ENCODE measurements around the gene RNF151. TPM values are rescaled to one million over a fixed set of nuclear protein-coding genes. Genes with fewer than 3 reads are reported as not detected.
"Not testable (repeated sequence)": the region's sequence is repeated elsewhere in the genome, so short reads cannot be mapped to it uniquely, and the experiment has no call there.

Gene RNF151, protein sequence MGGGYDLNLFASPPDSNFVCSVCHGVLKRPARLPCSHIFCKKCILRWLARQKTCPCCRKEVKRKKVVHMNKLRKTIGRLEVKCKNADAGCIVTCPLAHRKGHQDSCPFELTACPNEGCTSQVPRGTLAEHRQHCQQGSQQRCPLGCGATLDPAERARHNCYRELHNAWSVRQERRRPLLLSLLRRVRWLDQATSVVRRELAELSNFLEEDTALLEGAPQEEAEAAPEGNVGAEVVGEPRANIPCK
- 0.70 and 0.93 TPM in 2 replicates for total RNA-seq

DNA sequence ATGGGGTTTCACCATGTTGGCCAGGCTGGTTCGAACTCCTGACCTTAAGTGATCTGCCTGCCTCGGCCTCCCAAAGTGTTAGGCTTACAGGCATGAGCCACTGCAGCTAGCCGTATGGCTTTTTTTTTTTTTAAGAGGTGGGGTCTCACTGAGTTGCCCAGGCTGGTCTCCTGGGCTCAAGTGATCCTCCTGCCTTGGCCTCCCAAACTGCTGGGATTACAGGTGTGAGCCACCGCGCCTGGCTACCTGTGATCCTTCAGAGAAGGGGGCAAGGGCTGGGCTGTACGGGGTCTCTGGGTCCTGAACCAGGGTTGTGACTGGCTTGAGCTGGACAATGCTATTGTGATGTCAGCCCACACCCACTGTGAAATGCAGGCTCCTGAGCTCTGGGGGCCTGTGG lies at the start of gene RNF151:
Gene RNF151, plus strand, starts transcription at position 397 of the 400 bp plus-strand sequence. CDS start 26 bp downstream, outside the sequence.
- Mint-ChIP-seq H3K4me1 (ENCODE audit: low read depth) (peaks cover 25% of the 10 kb centered on the region), H3K27ac (peak within 1 kb of the TSS; percentile 94), H3K27me3 (ENCODE audit: insufficient read depth) (no peaks in the 10 kb centered on the region), H3K4me3 (peak within 1 kb of the TSS; percentile 100), H3K9me3 (no peaks in the 10 kb centered on the region), H3K36me3 (ENCODE audit: low read depth) (peaks cover 33% of the 10 kb centered on the region)
- intact Hi-C loops (cut with micrococcal nuclease), result no loop called here
- no peak for DNase-seq (ENCODE audit: low spot score)

DNA sequence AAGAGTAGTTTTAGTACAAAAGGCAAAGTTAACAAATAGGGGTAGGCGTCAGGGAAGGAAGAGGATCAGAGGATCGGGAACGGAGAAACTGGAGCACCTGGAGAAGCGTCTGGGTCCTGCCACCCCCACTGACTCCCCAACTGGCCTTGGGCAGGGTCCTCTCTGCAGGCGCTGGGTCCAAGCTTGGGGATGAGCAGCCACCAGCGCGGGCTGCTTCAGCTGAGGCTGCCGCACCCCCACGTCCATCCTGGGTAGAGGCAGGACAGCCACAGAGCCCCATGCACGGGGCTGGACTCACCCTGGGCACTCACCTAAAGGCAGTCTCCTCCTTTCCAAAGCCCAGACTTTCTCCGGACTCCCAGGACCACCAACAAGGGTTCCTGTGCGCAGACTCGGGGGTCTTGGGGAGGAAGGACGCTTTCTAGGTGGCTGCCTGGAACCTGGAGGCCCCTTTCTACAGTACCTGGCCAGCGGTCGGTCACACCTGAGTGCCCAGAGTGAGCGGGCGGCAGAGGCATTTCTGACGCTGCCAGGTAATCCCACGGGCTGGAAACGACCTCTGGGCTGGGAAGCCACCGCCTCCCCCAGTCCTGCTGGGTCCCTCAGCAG lies 49.5 kb upstream of the RNF151 start:
- Mint-ChIP-seq H3K4me3 (no peak overlapping the region), H3K27ac (no peak overlapping the region), H3K4me1 (ENCODE audit: low read depth) (no peaks in the 10 kb centered on the region), H3K27me3 (ENCODE audit: insufficient read depth) (peaks cover 36% of the 10 kb centered on the region), H3K36me3 (ENCODE audit: low read depth) (no peaks in the 10 kb centered on the region), H3K9me3 (no peaks in the 10 kb centered on the region)
- intact Hi-C loops (cut with micrococcal nuclease), result no loop called here
- DNase-seq (ENCODE audit: low spot score), result no peak

DNA sequence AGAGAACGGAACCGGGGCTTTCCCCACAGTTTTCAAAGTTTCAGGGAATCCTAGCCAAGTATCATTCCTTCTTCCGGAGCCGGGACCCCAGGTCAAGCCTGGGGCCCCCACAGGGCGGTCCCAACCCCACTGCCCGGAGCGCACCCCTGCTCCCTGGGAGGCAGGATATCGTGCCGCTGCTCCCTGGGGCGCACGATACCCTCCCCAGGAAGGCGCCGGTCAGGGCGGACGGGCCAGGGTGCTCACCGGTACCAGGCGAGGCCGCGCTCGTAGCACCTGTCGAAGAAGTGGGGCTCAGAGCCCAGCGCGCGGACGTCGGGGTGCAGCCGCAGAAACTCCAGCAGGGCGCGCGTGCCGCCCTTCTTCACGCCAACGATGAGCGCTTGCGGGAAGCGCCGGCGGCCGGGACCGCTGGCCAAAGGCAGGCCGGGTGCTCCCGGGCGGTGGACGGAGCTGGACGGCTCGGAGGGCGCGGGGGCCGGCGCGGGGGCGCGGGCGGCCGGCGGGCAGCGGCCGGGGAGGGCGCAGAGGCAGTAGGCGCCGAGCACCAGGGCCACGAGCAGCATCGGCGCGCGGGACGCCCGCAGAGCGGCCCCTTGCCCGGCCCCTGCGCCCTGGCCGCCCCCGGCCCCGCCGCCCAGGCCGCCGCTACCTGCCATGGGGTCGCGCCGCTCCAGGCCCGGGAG lies 48.8 kb upstream of the RNF151 start:
- no peaks in the 10 kb centered on the region for H3K4me1 Mint-ChIP-seq (ENCODE audit: low read depth)
- H3K4me3 Mint-ChIP-seq, result no peak overlapping the region
- DNase-seq (ENCODE audit: low spot score), result no peak
- no peaks in the 10 kb centered on the region for H3K9me3 Mint-ChIP-seq
- intact Hi-C loops (cut with micrococcal nuclease), result no loop called here
- H3K27ac Mint-ChIP-seq, result no peak overlapping the region
- no peaks in the 10 kb centered on the region for H3K36me3 Mint-ChIP-seq (ENCODE audit: low read depth)
- H3K27me3 Mint-ChIP-seq (ENCODE audit: insufficient read depth), result peaks cover 41% of the 10 kb centered on the region

DNA sequence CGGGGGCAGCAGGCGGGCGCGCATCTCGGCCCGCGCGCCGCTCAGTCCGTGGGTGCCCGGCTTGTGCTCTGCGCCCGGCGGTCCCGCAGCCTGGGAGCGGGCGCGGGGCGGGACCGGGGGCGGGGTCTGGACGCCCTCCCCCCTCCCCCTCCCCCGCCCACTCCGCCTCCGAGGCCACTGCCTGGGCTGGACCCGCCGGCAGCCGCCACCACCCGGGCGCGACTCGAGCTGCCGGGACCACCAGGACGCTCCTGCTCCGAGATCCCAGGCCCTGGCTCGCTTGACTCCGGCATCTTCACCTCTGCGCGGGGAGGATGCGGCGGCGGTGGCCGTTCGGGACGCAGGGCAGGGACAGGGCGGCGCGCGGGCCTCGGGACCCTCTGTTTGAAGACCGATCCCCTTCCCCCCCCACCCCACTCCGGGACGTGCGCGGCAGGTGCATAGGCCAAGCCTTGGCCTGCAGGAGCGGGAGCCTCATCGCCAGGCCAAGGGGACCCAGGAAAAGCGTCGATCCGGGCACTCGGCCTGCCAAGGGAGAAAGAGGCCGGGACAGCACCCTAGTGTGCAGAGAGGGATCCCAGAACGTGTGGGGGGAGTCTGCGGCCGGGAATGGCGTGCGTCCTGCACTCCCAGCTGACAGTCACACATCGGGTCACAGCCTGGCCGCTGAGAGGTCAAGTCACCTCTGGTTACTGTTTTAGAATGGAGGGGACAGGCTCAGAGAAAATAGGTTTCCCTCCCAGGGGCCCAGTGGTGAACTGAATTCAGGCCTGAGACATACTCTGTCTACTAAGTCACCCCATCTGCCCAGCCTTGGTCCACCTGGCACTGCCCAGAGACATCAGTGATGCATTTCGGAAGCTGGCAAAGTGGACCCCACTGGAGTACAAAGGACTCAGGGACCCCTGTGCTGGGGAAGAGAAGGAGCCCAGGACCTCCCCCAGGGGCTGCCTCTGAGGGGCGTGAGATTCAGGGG lies 48.0 kb upstream of the RNF151 start, which contains the start of gene HS3ST6:
Gene HS3ST6, minus strand, starts transcription at position 65 of the 976 bp plus-strand sequence. CDS start 92 bp downstream, outside the sequence.
- Mint-ChIP-seq H3K9me3 (no peaks in the 10 kb centered on the region), H3K27me3 (ENCODE audit: insufficient read depth) (peaks cover 46% of the 10 kb centered on the region), H3K4me1 (ENCODE audit: low read depth) (no peaks in the 10 kb centered on the region), H3K27ac (no peak within 1 kb of the TSS), H3K4me3 (no peak within 1 kb of the TSS), H3K36me3 (ENCODE audit: low read depth) (no peaks in the 10 kb centered on the region)
- DNase-seq (ENCODE audit: low spot score), result no peak
- intact Hi-C loops (cut with micrococcal nuclease), result no loop called here

DNA sequence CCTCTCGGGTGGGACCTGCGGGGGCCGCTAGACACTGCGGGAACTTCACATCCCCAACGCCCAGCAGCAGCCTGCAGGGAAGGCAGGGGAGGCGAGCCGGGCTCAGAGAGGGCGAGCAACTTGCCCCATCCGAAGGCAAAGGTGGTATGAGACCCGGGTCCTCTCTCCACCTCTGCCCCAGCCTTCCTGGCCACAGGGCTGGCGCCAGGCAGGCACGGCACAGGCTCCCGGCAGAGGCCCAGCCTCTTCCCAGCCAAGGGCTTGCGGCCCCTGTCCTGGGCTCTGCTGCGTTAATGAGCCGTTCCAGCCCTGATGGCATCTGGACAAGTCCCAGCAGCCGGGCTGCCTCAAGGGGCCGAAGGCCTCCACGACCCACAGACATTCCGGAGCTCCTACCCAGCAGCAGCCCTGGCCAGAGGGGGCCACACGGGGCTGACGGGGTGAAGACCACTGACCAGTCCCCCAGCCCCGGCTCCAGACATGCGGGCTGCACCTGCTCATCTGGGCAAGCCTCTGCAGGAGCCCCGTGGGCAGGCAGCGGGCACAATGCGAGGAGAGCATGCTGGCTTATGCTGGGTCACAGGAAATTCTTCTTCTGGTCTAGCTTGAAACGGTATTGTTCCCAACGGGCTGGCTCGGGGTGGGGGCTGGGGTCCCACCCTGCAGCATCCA lies 47.2 kb upstream of the RNF151 start:
- H3K27me3 Mint-ChIP-seq (ENCODE audit: insufficient read depth), result peaks cover 46% of the 10 kb centered on the region
- intact Hi-C loops (cut with micrococcal nuclease), result no loop called here
- H3K4me3 Mint-ChIP-seq, result no peak overlapping the region
- no peaks in the 10 kb centered on the region for H3K4me1 Mint-ChIP-seq (ENCODE audit: low read depth)
- H3K9me3 Mint-ChIP-seq, result no peaks in the 10 kb centered on the region
- no peak for DNase-seq (ENCODE audit: low spot score)
- no peaks in the 10 kb centered on the region for H3K36me3 Mint-ChIP-seq (ENCODE audit: low read depth)
- H3K27ac Mint-ChIP-seq, result no peak overlapping the region

DNA sequence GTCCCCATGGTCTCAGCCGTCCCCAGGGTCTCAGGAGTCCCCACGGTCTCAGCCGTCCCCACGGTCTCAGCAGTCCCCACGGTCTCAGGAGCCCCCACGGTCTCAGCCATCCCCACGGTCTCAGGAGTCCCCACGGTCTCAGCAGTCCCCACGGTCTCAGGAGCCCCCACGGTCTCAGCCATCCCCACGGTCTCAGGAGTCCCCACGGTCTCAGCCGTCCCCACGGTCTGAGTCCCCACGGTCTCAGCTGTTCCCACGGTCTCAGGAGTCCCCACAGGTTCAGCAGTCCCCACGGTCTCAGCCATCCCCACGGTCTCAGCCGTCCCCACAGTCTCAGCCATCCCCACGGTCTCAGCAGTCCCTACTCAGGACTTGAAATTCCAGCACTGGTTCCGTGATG lies 46.5 kb upstream of the RNF151 start:
- H3K36me3 Mint-ChIP-seq (ENCODE audit: low read depth); H3K27ac Mint-ChIP-seq; H3K4me3 Mint-ChIP-seq; H3K9me3 Mint-ChIP-seq; H3K4me1 Mint-ChIP-seq (ENCODE audit: low read depth); DNase-seq (ENCODE audit: low spot score); intact Hi-C loops (cut with micrococcal nuclease): not testable (repeated sequence)
- H3K27me3 Mint-ChIP-seq (ENCODE audit: insufficient read depth), result peaks cover 48% of the 10 kb centered on the region

DNA sequence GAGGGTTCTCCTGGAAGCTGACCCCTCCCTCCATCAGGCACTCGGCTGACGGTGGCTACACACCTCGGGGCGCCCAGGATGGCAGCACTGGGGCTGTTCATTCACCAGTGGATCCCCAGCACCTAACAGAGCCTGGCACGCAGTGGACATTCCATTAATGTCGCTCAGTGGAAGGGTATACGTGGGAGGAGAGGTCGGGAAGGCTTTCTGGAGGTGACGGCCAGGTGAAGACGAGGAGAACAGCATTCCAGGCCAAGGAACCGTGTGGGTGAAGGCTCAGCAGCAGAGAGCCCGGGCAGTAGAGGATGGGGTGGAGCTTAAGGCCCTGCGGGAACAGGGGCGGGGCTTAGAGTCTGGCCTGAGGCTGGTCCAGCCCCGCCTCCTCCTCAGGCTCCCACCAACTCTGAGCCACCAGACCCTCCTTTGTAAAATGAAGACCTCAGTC lies 45.9 kb upstream of the RNF151 start:
- Mint-ChIP-seq H3K4me3 (no peak overlapping the region), H3K4me1 (ENCODE audit: low read depth) (no peaks in the 10 kb centered on the region), H3K36me3 (ENCODE audit: low read depth) (no peaks in the 10 kb centered on the region), H3K27ac (no peak overlapping the region), H3K9me3 (no peaks in the 10 kb centered on the region), H3K27me3 (ENCODE audit: insufficient read depth) (peaks cover 46% of the 10 kb centered on the region)
- intact Hi-C loops (cut with micrococcal nuclease), result no loop called here
- no peak for DNase-seq (ENCODE audit: low spot score)

DNA sequence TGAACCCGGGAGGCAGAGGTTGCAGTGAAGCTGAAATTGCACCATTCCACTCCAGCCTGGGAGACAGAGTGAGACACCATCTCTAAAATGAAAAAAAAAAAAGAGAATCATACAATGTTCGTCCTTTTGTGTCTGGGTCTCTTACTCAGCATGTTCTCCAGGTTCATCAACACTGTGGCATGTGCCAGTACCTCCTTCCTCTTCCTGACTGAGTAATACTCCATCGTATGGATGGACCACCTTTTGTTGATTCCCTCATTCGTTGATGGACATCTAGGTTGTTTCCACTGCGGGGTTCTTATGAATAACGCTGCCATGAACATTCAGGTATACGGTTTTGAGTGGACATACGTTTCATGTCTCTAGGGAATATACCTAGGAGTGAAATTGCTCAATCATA lies 44.3 kb upstream of the RNF151 start:
- Mint-ChIP-seq H3K9me3 (no peaks in the 10 kb centered on the region), H3K27me3 (ENCODE audit: insufficient read depth) (peaks cover 32% of the 10 kb centered on the region), H3K27ac (no peak overlapping the region), H3K4me1 (ENCODE audit: low read depth) (no peaks in the 10 kb centered on the region), H3K4me3 (no peak overlapping the region), H3K36me3 (ENCODE audit: low read depth) (no peaks in the 10 kb centered on the region)
- intact Hi-C loops (cut with micrococcal nuclease), result no loop called here
- DNase-seq (ENCODE audit: low spot score), result no peak

DNA sequence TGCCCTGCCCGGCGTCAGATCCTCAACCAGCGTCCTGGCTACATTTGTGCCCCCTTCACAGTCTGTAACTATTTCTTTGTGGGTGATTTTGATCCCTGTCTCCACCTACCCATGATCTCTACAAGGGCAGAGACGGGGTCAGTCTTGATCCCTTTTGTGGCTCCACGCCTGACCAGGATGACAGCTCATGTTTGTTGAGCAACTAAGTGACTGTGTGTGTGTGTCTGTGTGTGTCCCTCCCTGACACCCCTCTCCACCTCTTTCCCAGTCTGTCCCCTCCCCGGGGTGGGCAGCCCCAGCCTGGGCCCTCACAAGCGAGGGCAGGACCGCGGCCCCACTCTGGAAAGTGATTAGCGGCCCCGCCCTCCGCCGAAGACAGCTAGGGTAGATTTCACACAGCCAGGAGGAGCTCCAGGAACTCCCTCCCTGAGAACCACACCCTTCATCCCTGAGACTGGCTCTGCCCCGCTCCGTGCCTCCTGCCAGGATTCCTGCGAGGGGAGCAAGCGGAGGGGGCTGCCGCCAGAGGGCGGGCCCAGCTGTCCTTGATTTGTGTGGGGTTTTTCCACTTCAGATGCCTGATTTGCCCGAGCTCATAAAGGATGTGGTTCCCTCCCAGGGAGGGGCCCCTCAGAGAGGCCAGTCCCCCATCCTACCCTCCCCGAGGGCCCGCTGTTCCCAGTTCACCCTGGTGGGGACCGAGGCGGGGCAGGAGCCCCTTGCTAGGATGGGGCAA lies 43.2 kb upstream of the RNF151 start:
- intact Hi-C loops (cut with micrococcal nuclease), result no loop called here
- no peaks in the 10 kb centered on the region for H3K9me3 Mint-ChIP-seq
- no peaks in the 10 kb centered on the region for H3K4me1 Mint-ChIP-seq (ENCODE audit: low read depth)
- no peak for DNase-seq (ENCODE audit: low spot score)
- H3K27ac Mint-ChIP-seq, result no peak overlapping the region
- H3K27me3 Mint-ChIP-seq (ENCODE audit: insufficient read depth), result peaks cover 32% of the 10 kb centered on the region
- no peaks in the 10 kb centered on the region for H3K36me3 Mint-ChIP-seq (ENCODE audit: low read depth)
- H3K4me3 Mint-ChIP-seq, result no peak overlapping the region

DNA sequence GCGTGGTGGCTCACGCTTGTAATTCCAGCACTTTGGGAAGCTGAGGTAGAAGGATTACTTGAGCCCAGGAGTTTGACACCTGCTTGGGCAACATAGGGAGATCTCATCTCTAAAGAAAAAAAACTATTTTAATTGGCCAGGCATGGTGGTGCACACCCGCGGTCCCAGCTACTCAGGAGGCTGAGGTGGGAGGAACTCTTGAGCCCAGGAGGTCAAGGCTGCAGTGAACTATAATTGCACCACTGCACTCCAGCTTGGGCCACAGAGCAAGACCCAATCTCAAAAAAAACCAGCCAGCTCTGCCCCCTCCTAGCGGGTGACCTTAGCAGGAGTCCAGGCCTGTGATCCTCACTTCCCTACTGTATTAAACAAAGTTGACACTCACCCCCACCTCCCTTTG lies 42.6 kb upstream of the RNF151 start:
- DNase-seq (ENCODE audit: low spot score), result no peak
- H3K36me3 Mint-ChIP-seq (ENCODE audit: low read depth), result no peaks in the 10 kb centered on the region
- intact Hi-C loops (cut with micrococcal nuclease), result no loop called here
- H3K4me3 Mint-ChIP-seq, result no peak overlapping the region
- no peaks in the 10 kb centered on the region for H3K4me1 Mint-ChIP-seq (ENCODE audit: low read depth)
- H3K9me3 Mint-ChIP-seq, result no peaks in the 10 kb centered on the region
- peaks cover 28% of the 10 kb centered on the region for H3K27me3 Mint-ChIP-seq (ENCODE audit: insufficient read depth)
- no peak overlapping the region for H3K27ac Mint-ChIP-seq

DNA sequence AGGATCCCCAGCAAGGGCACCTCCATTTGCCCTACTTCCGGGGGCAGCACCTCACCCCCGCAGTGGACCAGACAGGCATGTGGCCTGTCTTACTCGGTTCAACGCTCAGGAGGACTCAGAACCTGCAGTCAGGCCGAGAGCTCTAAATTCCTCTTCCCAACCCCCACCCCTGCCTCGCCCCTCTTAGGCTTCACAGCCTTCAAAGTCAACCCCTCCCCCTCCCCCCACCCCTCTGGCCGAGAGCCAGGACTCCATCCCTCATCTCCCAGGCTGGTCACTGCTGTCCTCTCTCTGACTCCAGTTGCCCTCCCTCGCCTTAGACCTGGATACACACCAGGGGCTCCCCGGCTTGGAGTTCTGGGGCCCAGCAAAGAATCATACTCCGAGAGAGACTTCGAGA lies 40.4 kb upstream of the RNF151 start:
- H3K4me3 Mint-ChIP-seq, result no peak overlapping the region
- DNase-seq (ENCODE audit: low spot score), result no peak
- H3K36me3 Mint-ChIP-seq (ENCODE audit: low read depth), result no peaks in the 10 kb centered on the region
- intact Hi-C loops (cut with micrococcal nuclease), result loop anchor here (5.0 kb wide), 2 partner anchors 114 to 144 kb away; partner anchors contain the start of genes NUBP2 and SPSB3
- H3K27ac Mint-ChIP-seq, result no peak overlapping the region
- H3K4me1 Mint-ChIP-seq (ENCODE audit: low read depth), result no peaks in the 10 kb centered on the region
- no peaks in the 10 kb centered on the region for H3K9me3 Mint-ChIP-seq
- H3K27me3 Mint-ChIP-seq (ENCODE audit: insufficient read depth), result peaks cover 21% of the 10 kb centered on the region

Data from activated T-helper 1 cell treated with anti-CD3 and anti-CD28 coated beads, Interleukin-12 subunit alpha, Interleukin-12 subunit beta, Interleukin-2, Interleukin-4 antibody, amounts not matched to agents 30 ng/mL and 10 ng/mL and 1 ng/mL, durations not matched to agents 14 hours and 24 hours and 36 hours (primary cell).